ENCODE data around the gene SLC6A11.

SLC6A11 gene

GRCh38 chr3:10770981-10771380 is 45.0 kb upstream of the SLC6A11 start:
- H3K4me3 ChIP-seq (ENCODE audit: low read depth, low read length, poor library complexity, severe bottlenecking) = no peak overlapping the region
- H2AFZ ChIP-seq (ENCODE audit: low read length) = no peak overlapping the region
- TF ChIP-seq EZH2 (IDR thresholded peaks at IDR 0.05; ENCODE audit: borderline replicate concordance, low read length) = no peak
- TF ChIP-seq CTCF (IDR thresholded peaks at IDR 0.05; ENCODE audit: low read length) = no peak
- no peaks in the 10 kb centered on the region for H3K79me2 ChIP-seq (ENCODE audit: insufficient read depth, low read length)
- no peak overlapping the region for H3K9ac ChIP-seq (ENCODE audit: low read length)
- no peaks in the 10 kb centered on the region for H3F3A ChIP-seq (ENCODE audit: insufficient read depth, low read length)
- H3K27ac ChIP-seq (ENCODE audit: low read depth, low read length, poor library complexity, severe bottlenecking) = no peak overlapping the region
- no peaks in the 10 kb centered on the region for H3K4me1 ChIP-seq (ENCODE audit: insufficient read depth, low read length, severe bottlenecking)
- H3K4me2 ChIP-seq (ENCODE audit: low read length) = no peak overlapping the region
- no peaks in the 10 kb centered on the region for H3K9me3 ChIP-seq (ENCODE audit: low read length)
- no peaks in the 10 kb centered on the region for H3K36me3 ChIP-seq (ENCODE audit: insufficient read depth, low read length)
- H4K20me1 ChIP-seq (ENCODE audit: insufficient read depth, low read length) = no peaks in the 10 kb centered on the region
- H3K9me2 ChIP-seq (ENCODE audit: low read depth, low read length) = no peaks in the 10 kb centered on the region
- H3K27me3 ChIP-seq (ENCODE audit: insufficient read depth, low read length) = 0 out of 2 replicates have a peak, but pooled peaks cover 6% of the 10 kb centered on the region

DNA sequence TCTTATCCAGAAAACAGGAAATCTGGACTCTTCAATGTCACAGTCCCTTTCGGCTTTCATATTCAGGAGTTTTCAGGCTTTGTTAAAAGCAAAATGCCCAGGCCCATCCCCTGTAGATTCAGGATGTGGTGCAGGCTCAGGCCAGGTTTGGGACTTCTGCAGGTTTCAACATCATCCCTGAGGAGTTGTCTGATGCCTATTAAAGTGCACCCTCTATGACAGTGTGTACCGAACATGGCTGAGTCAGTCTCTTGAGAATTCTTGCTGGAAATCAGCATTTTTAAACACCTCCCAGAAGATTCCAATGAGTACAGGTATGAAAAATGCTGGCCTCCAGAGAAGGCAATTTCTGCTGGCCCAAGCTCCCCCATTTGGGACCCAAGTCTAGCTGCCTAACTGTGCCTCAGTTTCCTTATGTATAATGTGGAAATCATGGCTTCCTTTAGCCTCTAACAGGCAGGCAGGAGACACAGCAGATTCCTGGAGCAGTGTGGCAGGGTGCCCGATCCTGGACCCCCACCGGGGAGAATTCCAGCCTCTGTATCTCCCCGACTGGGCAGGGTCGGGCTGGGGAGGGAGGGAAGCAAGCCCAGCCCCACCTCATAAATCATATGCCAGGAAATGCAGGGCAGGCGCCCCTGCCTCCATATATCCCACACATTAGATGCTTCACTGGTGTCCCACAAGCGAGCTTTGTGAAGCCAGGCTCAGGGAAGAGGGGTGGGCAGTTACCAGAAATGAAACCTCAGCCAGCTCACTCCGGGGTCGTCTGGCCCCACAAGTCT is 44.4 kb upstream of the SLC6A11 start:
- Histone ChIP-seq H3K79me2 (ENCODE audit: insufficient read depth, low read length) (no peaks in the 10 kb centered on the region), H3F3A (ENCODE audit: insufficient read depth, low read length) (no peaks in the 10 kb centered on the region), H3K9me2 (ENCODE audit: low read depth, low read length) (no peaks in the 10 kb centered on the region), H3K27ac (ENCODE audit: low read depth, low read length, poor library complexity, severe bottlenecking) (no peak overlapping the region), H3K9ac (ENCODE audit: low read length) (no peak overlapping the region), H3K36me3 (ENCODE audit: insufficient read depth, low read length) (no peaks in the 10 kb centered on the region), H3K9me3 (ENCODE audit: low read length) (no peaks in the 10 kb centered on the region), H3K4me1 (ENCODE audit: insufficient read depth, low read length, severe bottlenecking) (no peaks in the 10 kb centered on the region), H2AFZ (ENCODE audit: low read length) (no peak overlapping the region), H3K4me2 (ENCODE audit: low read length) (no peak overlapping the region), H3K27me3 (ENCODE audit: insufficient read depth, low read length) (0 out of 2 replicates have a peak, but pooled peaks cover 6% of the 10 kb centered on the region), H4K20me1 (ENCODE audit: insufficient read depth, low read length) (no peaks in the 10 kb centered on the region), H3K4me3 (ENCODE audit: low read depth, low read length, poor library complexity, severe bottlenecking) (no peak overlapping the region)
- TF ChIP-seq CTCF (IDR thresholded peaks at IDR 0.05; ENCODE audit: low read length) (no peak), EZH2 (IDR thresholded peaks at IDR 0.05; ENCODE audit: borderline replicate concordance, low read length) (no peak)

DNA sequence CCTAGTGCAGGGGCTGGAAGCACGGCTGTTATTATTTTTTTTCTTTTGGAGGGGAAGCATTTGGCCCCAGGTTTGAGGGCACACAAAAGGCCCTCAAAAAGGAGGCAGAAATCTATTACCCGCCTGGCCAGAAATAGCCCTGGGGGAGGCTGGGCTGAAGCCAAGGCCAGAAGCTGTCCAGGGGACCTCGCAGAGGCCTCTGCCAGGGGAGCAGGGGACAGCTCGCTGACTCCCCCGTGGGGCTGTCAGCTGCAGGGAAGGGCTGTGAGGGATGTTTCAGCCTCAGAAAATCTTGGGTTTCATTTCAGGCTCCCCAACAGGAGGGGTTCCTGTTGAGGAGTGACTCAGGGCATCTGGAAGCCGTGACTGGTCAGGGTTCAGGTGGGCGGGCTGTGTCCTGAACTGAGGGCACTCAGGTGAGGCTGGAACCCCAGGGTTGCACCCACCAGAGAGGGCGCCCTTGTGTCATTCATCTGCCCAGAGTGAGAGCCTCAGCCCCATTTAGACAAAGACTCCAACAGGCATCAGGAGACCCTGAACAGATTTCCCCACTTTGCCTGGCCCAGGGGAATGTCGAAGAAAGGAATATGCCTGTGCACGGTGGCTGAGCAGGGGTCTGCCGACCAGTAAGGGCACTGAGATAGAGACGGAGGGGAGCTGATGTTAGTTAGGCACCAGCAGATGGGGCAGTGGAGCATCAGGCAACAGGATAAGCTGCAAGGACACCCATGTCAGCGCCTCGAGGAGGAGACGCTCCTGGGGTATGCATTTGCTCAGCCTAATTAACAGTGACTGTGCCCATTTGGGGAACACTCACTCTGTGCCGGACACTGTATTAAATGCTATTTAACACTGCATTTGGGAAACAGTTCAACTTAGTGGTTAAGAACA is 43.5 kb upstream of the SLC6A11 start:
- Histone ChIP-seq H3K27me3 (ENCODE audit: insufficient read depth, low read length) (0 out of 2 replicates have a peak, but pooled peaks cover 9% of the 10 kb centered on the region), H3K27ac (ENCODE audit: low read depth, low read length, poor library complexity, severe bottlenecking) (no peak overlapping the region), H3K9ac (ENCODE audit: low read length) (no peak overlapping the region), H3K79me2 (ENCODE audit: insufficient read depth, low read length) (no peaks in the 10 kb centered on the region), H3K4me2 (ENCODE audit: low read length) (no peak overlapping the region), H3K4me1 (ENCODE audit: insufficient read depth, low read length, severe bottlenecking) (no peaks in the 10 kb centered on the region), H3K36me3 (ENCODE audit: insufficient read depth, low read length) (no peaks in the 10 kb centered on the region), H3K4me3 (ENCODE audit: low read depth, low read length, poor library complexity, severe bottlenecking) (no peak overlapping the region), H3F3A (ENCODE audit: insufficient read depth, low read length) (no peaks in the 10 kb centered on the region), H4K20me1 (ENCODE audit: insufficient read depth, low read length) (no peaks in the 10 kb centered on the region), H2AFZ (ENCODE audit: low read length) (no peak overlapping the region), H3K9me2 (ENCODE audit: low read depth, low read length) (no peaks in the 10 kb centered on the region), H3K9me3 (ENCODE audit: low read length) (no peaks in the 10 kb centered on the region)
- peak; percentile 75 for TF ChIP-seq CTCF (IDR thresholded peaks at IDR 0.05; ENCODE audit: low read length)
- no peak for TF ChIP-seq EZH2 (IDR thresholded peaks at IDR 0.05; ENCODE audit: borderline replicate concordance, low read length)
